Neural cell (in vitro differentiated cells): ENCODE results near the gene PNMA6F. TPM values are rescaled to one million over a fixed set of nuclear protein-coding genes. Genes with fewer than 3 reads are reported as not detected.

Experiments used
- H2AFZ ChIP-seq: fragments of 200-600, 300-800 bp; sonication (generic), shearing (Covaris generic); 2 replicates; pipeline ENCODE4 v1.6.0; 2014; ENCODE audit warnings: low read depth, mild to moderate bottlenecking, antibody characterized with exemption, low read length, moderate library complexity
- H3F3A ChIP-seq: fragments of 200-600 bp; shearing (Covaris generic); 2 replicates; pipeline ENCODE4 v1.6.1; 2016; ENCODE audit warnings: mild to moderate bottlenecking, moderate library complexity, mixed read lengths, antibody characterized with exemption, low read length; ENCODE audit not compliant: insufficient read depth, poor library complexity, severe bottlenecking
- H3K27ac ChIP-seq: fragments of 200-600, 300-800 bp; sonication (generic), shearing (Covaris generic); 2 replicates; pipeline ENCODE4 v1.5.1; 2014; ENCODE audit warnings: mild to moderate bottlenecking, low read length, moderate library complexity
- H3K27me3 ChIP-seq: fragments of 300-800, 200-600 bp; sonication (generic), shearing (Covaris generic); 2 replicates; pipeline ENCODE4 v1.6.0; 2014; ENCODE audit warnings: mild to moderate bottlenecking, low read depth, low read length, moderate library complexity; ENCODE audit not compliant: insufficient read depth
- H3K36me3 ChIP-seq: fragments of 300-800, 200-600 bp; sonication (generic), shearing (Covaris generic); 2 replicates; pipeline ENCODE4 v1.5.1; 2014; ENCODE audit warnings: mild to moderate bottlenecking, antibody characterized with exemption, low read length, moderate library complexity; ENCODE audit not compliant: insufficient read depth
- H3K4me2 ChIP-seq: fragments of 300-800, 200-600 bp; sonication (generic), shearing (Covaris generic); 2 replicates; pipeline ENCODE4 v1.6.0; 2014; ENCODE audit warnings: mild to moderate bottlenecking, low read length
- H3K4me3 ChIP-seq: fragments of 300-800, 200-600 bp; sonication (generic), shearing (Covaris generic); 2 replicates; pipeline ENCODE4 v1.5.1; 2014; ENCODE audit warnings: mild to moderate bottlenecking, low read length, moderate library complexity
- H3K79me2 ChIP-seq: fragments of 200-600 bp; shearing (Covaris generic); replicated peaks from 2 replicates; pipeline ENCODE4 v1.6.0; 2014; ENCODE audit warnings: mild to moderate bottlenecking, low read length, moderate library complexity; ENCODE audit not compliant: insufficient read depth
- H3K9ac ChIP-seq: fragments of 300-800, 200-600 bp; sonication (generic), shearing (Covaris generic); 2 replicates; pipeline ENCODE4 v1.6.1; 2016; ENCODE audit warnings: mild to moderate bottlenecking, low read length, mixed read lengths
- H3K9me2 ChIP-seq: fragments of 200-600 bp; shearing (Covaris generic); 2 replicates; pipeline ENCODE4 v1.6.1; 2016; ENCODE audit warnings: mild to moderate bottlenecking, low read length, mixed read lengths; ENCODE audit not compliant: insufficient read depth
- H3K9me3 ChIP-seq: fragments of 200-600, 300-800 bp; sonication (generic), shearing (Covaris generic); 2 replicates; pipeline ENCODE4 v1.6.1; 2016; ENCODE audit warnings: mild to moderate bottlenecking, mixed run types, low read length, moderate library complexity, mixed read lengths
- H4K20me1 ChIP-seq: fragments of 200-600 bp; shearing (Covaris generic); 2 replicates; pipeline ENCODE4 v1.6.1; 2016; ENCODE audit warnings: mild to moderate bottlenecking, mixed run types; ENCODE audit not compliant: insufficient read depth
- CTCF ChIP-seq: fragments of 450-650 bp; IDR thresholded peaks from 2 replicates; pipeline ENCODE4 v1.5.1; 2014; ENCODE audit warnings: antibody characterized with exemption, mild to moderate bottlenecking, moderate library complexity; ENCODE audit not compliant: poor library complexity, severe bottlenecking
- EP300 ChIP-seq: fragments of 450-650 bp; conservative IDR thresholded peaks from 2 replicates; pipeline ENCODE4 v1.6.1; 2014; ENCODE audit warnings: antibody characterized with exemption, mild to moderate bottlenecking, moderate library complexity; ENCODE audit not compliant: poor library complexity, severe bottlenecking
- EZH2 ChIP-seq: fragments of 200-600, 300-800 bp; shearing (Covaris generic), sonication (generic); IDR thresholded peaks from 2 replicates; pipeline ENCODE4 v1.6.1; 2014; ENCODE audit warnings: antibody characterized with exemption, low read length, borderline replicate concordance, mild to moderate bottlenecking; ENCODE audit not compliant: insufficient read depth, poor library complexity, severe bottlenecking
- MXI1 ChIP-seq: fragments of 450-650 bp; conservative IDR thresholded peaks from 2 replicates; pipeline ENCODE4 v1.6.1; 2014; ENCODE audit warnings: antibody characterized with exemption, mild to moderate bottlenecking; ENCODE audit not compliant: poor library complexity, severe bottlenecking
- POLR2AphosphoS5 ChIP-seq: IDR thresholded peaks from 2 replicates; pipeline ENCODE4 v1.6.1; 2012
- RAD21 ChIP-seq: fragments of 450-650 bp; conservative IDR thresholded peaks from 2 replicates; pipeline ENCODE4 v1.6.1; 2014; ENCODE audit warnings: antibody characterized with exemption, mild to moderate bottlenecking, moderate library complexity
- REST ChIP-seq: IDR thresholded peaks from 2 replicates; pipeline ENCODE4 v1.6.1; 2012; ENCODE audit warnings: borderline replicate concordance
- SMC3 ChIP-seq: fragments of 450-650 bp; conservative IDR thresholded peaks from 2 replicates; pipeline ENCODE4 v1.6.1; 2014; ENCODE audit warnings: antibody characterized with exemption, mild to moderate bottlenecking, moderate library complexity; ENCODE audit not compliant: poor library complexity
- TAF1 ChIP-seq: IDR thresholded peaks from 2 replicates; pipeline ENCODE4 v1.6.1; 2012; ENCODE audit warnings: low read depth
- polyA plus RNA-seq: library from polyadenylated mRNA; depleted of rRNA; stranded (reverse); fragments of >200 nt; gene quantifications from 2 replicates; pipeline ENCODE4 v1.2.3, GENCODE V29; 2014

Gene PNMA6F
- polyA plus RNA-seq, 1 donor from 2014 or later, result 0.77 TPM

- H4K20me1 ChIP-seq, result no peaks in the 10 kb centered on the region
- no peaks in the 10 kb centered on the region for H3K27me3 ChIP-seq
- no peaks in the 10 kb centered on the region for H3K9me2 ChIP-seq
- H3F3A ChIP-seq, result no peaks in the 10 kb centered on the region
- H3K27ac ChIP-seq, result no peak overlapping the region
- no peak overlapping the region for H3K4me2 ChIP-seq
- no peaks in the 10 kb centered on the region for H3K36me3 ChIP-seq
- no peak for TF ChIP-seq EZH2
- TF ChIP-seq TAF1, result no peak
- TF ChIP-seq REST, result no peak
- TF ChIP-seq CTCF, result no peak
- no peak for TF ChIP-seq SMC3
- no peak for TF ChIP-seq EP300
- no peak for TF ChIP-seq POLR2AphosphoS5
- TF ChIP-seq MXI1, result no peak
- no peak for TF ChIP-seq RAD21
- H3K79me2 ChIP-seq, result no peaks in the 10 kb centered on the region
- H3K4me3 ChIP-seq, result no peak overlapping the region
- H3K9me3 ChIP-seq, result no peaks in the 10 kb centered on the region
- H3K9ac ChIP-seq, result no peak overlapping the region
- no peak overlapping the region for H2AFZ ChIP-seq
Observed at GRCh38 chrX:153307276-153308178, 14.0 kb downstream of the PNMA6F start.

GRCh38 chrX:153306527-153307115 lies 14.9 kb downstream of the PNMA6F start:
- Histone ChIP-seq H3K9ac (no peak overlapping the region), H3K27ac (no peak overlapping the region), H2AFZ (no peak overlapping the region), H3K9me2 (no peaks in the 10 kb centered on the region), H3F3A (no peaks in the 10 kb centered on the region), H3K36me3 (no peaks in the 10 kb centered on the region), H3K9me3 (no peaks in the 10 kb centered on the region), H3K27me3 (no peaks in the 10 kb centered on the region), H3K4me2 (no peak overlapping the region), H3K79me2 (no peaks in the 10 kb centered on the region), H3K4me3 (no peak overlapping the region), H4K20me1 (no peaks in the 10 kb centered on the region)
- TF ChIP-seq EP300 (no peak), POLR2AphosphoS5 (no peak), MXI1 (no peak), SMC3 (no peak), RAD21 (no peak), TAF1 (no peak), EZH2 (no peak), CTCF (no peak)
